AG10803 (cell line): ENCODE measurements around the gene NEDD4L.
A peak's percentile ranks its signal among the peaks of the same experiment; 100 is the strongest.

Source experiments
- DNase-seq: peaks from one replicate; pipeline ENCODE4 v3.0.0; 2010; ENCODE audit warnings: low read depth
- H3K4me3 ChIP-seq: 2 replicates; pipeline ENCODE4 v1.5.1; 2011; ENCODE audit warnings: mild to moderate bottlenecking, low read length, control low read depth
- TF ChIP-seq, protein P1 (sequence below): conservative IDR thresholded peaks from 2 replicates; pipeline ENCODE4 v1.5.1; 2011; ENCODE audit warnings: mild to moderate bottlenecking, low read length, control low read depth, inconsistent platforms

Gene NEDD4L

GRCh38 chr18:58005885-58006523 lies 38.0 kb upstream of the NEDD4L start:
- peak; percentile 41 for DNase-seq
- TF ChIP-seq, protein P1, sequence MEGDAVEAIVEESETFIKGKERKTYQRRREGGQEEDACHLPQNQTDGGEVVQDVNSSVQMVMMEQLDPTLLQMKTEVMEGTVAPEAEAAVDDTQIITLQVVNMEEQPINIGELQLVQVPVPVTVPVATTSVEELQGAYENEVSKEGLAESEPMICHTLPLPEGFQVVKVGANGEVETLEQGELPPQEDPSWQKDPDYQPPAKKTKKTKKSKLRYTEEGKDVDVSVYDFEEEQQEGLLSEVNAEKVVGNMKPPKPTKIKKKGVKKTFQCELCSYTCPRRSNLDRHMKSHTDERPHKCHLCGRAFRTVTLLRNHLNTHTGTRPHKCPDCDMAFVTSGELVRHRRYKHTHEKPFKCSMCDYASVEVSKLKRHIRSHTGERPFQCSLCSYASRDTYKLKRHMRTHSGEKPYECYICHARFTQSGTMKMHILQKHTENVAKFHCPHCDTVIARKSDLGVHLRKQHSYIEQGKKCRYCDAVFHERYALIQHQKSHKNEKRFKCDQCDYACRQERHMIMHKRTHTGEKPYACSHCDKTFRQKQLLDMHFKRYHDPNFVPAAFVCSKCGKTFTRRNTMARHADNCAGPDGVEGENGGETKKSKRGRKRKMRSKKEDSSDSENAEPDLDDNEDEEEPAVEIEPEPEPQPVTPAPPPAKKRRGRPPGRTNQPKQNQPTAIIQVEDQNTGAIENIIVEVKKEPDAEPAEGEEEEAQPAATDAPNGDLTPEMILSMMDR, result no peak
- no peak overlapping the region for H3K4me3 ChIP-seq

DNA sequence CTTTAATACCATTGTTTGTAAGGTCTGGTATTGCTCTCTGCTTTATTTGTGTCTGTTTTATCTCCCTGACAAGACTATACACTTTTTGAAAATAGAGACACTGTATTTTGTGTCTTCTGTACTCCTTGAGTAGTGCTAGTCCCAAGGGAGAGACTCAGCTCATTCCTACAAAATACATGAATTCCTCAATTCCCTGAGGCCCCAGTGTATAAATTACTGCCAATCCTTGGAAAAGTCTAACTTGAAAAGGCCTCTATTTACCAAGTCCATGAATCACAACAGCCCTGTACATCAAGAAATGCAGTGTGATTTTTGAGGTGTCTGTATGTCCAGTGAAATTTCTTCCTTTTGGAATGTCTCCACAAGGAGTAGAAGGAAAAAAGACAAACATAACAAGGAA lies 34.9 kb upstream of the NEDD4L start:
- TF ChIP-seq, protein P1, result no peak
- no peak overlapping the region for H3K4me3 ChIP-seq

GRCh38 chr18:58010265-58010664 lies 33.8 kb upstream of the NEDD4L start:
- TF ChIP-seq, protein P1, result no peak
- H3K4me3 ChIP-seq, result no peak overlapping the region
- DNase-seq, result no peak

More for the DNA sequence above, 34.9 kb upstream of the NEDD4L start:
- DNase-seq, result peak; percentile 42

DNA sequence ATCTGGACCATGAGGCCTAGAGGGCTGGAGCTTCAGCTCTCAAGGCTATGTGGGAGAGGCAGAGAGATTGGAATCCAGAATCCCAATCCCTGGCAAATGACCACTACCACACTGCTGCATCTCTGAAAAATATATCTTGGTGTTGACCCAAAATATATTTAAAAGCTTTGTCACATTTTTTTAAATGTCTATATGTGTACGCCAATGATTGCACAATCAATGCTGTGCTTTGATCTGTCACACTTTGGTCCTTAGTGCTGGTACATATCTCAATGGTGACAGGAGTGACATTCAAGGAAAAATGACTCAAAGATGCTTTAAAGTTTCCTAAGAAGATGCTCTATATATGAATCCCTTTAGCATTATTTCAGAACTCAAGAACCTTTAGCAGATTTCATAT lies 31.7 kb upstream of the NEDD4L start:
- TF ChIP-seq, protein P1, result no peak
- H3K4me3 ChIP-seq, result no peak overlapping the region
- DNase-seq, result no peak

GRCh38 chr18:58013241-58014211 lies 30.5 kb upstream of the NEDD4L start:
- DNase-seq, result no peak
- H3K4me3 ChIP-seq, result no peak overlapping the region
- TF ChIP-seq, protein P1, result no peak

DNA sequence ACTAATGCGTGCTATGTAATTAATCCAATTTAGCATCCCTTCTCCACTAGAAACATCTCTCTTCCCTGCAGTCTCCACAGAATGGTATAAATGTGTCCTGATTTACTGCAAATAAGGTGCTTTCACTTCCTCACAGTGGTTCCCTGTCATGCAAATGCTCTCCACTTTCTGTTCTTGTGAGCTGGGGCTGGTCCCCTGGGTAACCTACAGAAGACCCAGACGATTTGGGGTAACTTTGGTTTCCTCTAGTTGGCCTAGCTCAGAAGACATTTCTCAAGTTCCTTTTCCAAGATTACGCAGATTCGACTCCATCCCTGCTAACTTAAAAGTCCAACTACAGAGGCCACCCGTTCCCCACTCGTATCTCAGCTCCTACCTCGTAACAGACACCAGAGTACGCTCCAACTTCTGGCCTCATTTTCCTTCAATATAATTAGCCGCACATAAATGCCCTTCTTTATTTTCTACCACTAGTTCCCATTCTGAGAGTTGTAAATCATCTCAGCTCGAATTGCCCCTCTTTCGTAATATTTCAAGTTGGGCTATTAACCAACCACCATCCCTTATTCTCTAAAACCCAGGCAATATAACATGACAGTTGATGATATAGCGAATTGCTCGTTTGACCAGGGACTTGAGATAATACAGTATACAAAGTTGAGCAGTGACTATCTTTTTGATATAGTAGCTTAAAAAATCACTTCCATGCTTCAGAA lies 28.8 kb upstream of the NEDD4L start:
- H3K4me3 ChIP-seq, result no peak overlapping the region
- TF ChIP-seq, protein P1, result no peak
- DNase-seq, result no peak
